ENCODE results near the gene PIP4K2A.
"Not testable (repeated sequence)": the region's sequence is repeated elsewhere in the genome, so short reads cannot be mapped to it uniquely, and the experiment has no call there.

The PIP4K2A gene

GRCh38 chr10:22512015-22512414, 202.4 kb downstream of the PIP4K2A start:
- DNase-seq (ENCODE audit: extremely low spot score); CTCF ChIA-PET; POLR2A ChIA-PET: not testable (repeated sequence)

- DNase-seq (ENCODE audit: extremely low spot score); CTCF ChIA-PET; POLR2A ChIA-PET: not testable (repeated sequence)
Observed at GRCh38 chr10:22508214-22508613, 206.2 kb downstream of the PIP4K2A start.

- TF ChIP-seq PKNOX1 (IDR thresholded peaks at IDR 0.05): peak; percentile 79
- TF ChIP-seq BHLHE40 (IDR thresholded peaks at IDR 0.05; ENCODE audit: borderline replicate concordance): no peak
- no peak for DNase-seq (ENCODE audit: extremely low spot score)
- POLR2A ChIA-PET: interaction anchor here (2.0 kb wide), 1 partner anchor 18 kb away, joined by 5 read pairs; no protein-coding TSS in a partner anchor
- CTCF ChIA-PET: no interaction called here
Observed at GRCh38 chr10:22505911-22506685, 208.3 kb downstream of the PIP4K2A start.

GRCh38 chr10:22504766-22505165, 209.6 kb downstream of the PIP4K2A start:
- no peak for DNase-seq (ENCODE audit: extremely low spot score)
- TF ChIP-seq HDGF (IDR thresholded peaks at IDR 0.05; ENCODE audit: borderline replicate concordance): no peak
- no peak for TF ChIP-seq FOXK2 (IDR thresholded peaks at IDR 0.05)
- TF ChIP-seq PKNOX1 (IDR thresholded peaks at IDR 0.05): no peak
- TF ChIP-seq FOXA1 (IDR thresholded peaks at IDR 0.05): no peak
- no peak for TF ChIP-seq LEF1 (IDR thresholded peaks at IDR 0.05; ENCODE audit: borderline replicate concordance)
- no peak for TF ChIP-seq ELF4 (IDR thresholded peaks at IDR 0.05)
- TF ChIP-seq FOXM1 (IDR thresholded peaks at IDR 0.05; ENCODE audit: borderline replicate concordance): no peak
- TF ChIP-seq ZNF384 (IDR thresholded peaks at IDR 0.05): no peak
- no peak for TF ChIP-seq TARDBP (IDR thresholded peaks at IDR 0.05)
- TF ChIP-seq L3MBTL2 (conservative IDR thresholded peaks at IDR 0.05): no peak
- POLR2A ChIA-PET: interaction anchor here (0.8 to 3.0 kb wide), 4 partner anchors 9 to 69 kb away, joined by 3 to 16 read pairs (median 4); no protein-coding TSS in a partner anchor
- CTCF ChIA-PET: no interaction called here

- TF ChIP-seq CTBP1 (IDR thresholded peaks at IDR 0.05; ENCODE audit: borderline replicate concordance) (0 out of 2 replicates have a peak, but pooled peaks have one; percentile 36), PKNOX1 (IDR thresholded peaks at IDR 0.05) (peak; percentile 96), HDGF (IDR thresholded peaks at IDR 0.05; ENCODE audit: borderline replicate concordance) (no peak)
- ChIA-PET POLR2A (interaction anchor here (3.0 kb wide), 1 partner anchor 67 kb away, joined by 16 read pairs; no protein-coding TSS in a partner anchor), CTCF (interaction anchor here (1.8 kb wide), 1 partner anchor 10 kb away, joined by 4 read pairs; no protein-coding TSS in a partner anchor)
- peak; percentile 74 for DNase-seq (ENCODE audit: extremely low spot score)
Observed at GRCh38 chr10:22503315-22504088, 210.9 kb downstream of the PIP4K2A start.

GRCh38 chr10:22501863-22502262, 212.5 kb downstream of the PIP4K2A start:
- POLR2A ChIA-PET: interaction anchor here (1.1 kb wide), 1 partner anchor 65 kb away, joined by 3 read pairs; no protein-coding TSS in a partner anchor
- no peak for DNase-seq (ENCODE audit: extremely low spot score)
- CTCF ChIA-PET: interaction anchor here (1.8 kb wide), 1 partner anchor 11 kb away, joined by 4 read pairs; no protein-coding TSS in a partner anchor
- TF ChIP-seq FOXA1 (IDR thresholded peaks at IDR 0.05) (no peak), PKNOX1 (IDR thresholded peaks at IDR 0.05) (no peak)

- POLR2A ChIA-PET: interaction anchor here (1.1 kb wide), 1 partner anchor 65 kb away, joined by 3 read pairs; no protein-coding TSS in a partner anchor
- CTCF ChIA-PET: no interaction called here
Observed at GRCh38 chr10:22501413-22501812, 213.0 kb downstream of the PIP4K2A start.

More at GRCh38 chr10:22501413-22501812, 213.0 kb downstream of the PIP4K2A start:
- DNase-seq (ENCODE audit: extremely low spot score): no peak
- TF ChIP-seq BHLHE40 (IDR thresholded peaks at IDR 0.05; ENCODE audit: borderline replicate concordance) (no peak), FOXA1 (IDR thresholded peaks at IDR 0.05) (no peak), HDGF (IDR thresholded peaks at IDR 0.05; ENCODE audit: borderline replicate concordance) (no peak), FOXK2 (IDR thresholded peaks at IDR 0.05) (no peak), PKNOX1 (IDR thresholded peaks at IDR 0.05) (no peak), ZNF384 (IDR thresholded peaks at IDR 0.05) (no peak), SUZ12 (IDR thresholded peaks at IDR 0.05) (no peak), LEF1 (IDR thresholded peaks at IDR 0.05; ENCODE audit: borderline replicate concordance) (no peak), FOXM1 (IDR thresholded peaks at IDR 0.05; ENCODE audit: borderline replicate concordance) (no peak), ELF4 (IDR thresholded peaks at IDR 0.05) (no peak)

All from HEK293T (cell line).